HepG2 (cell line): ENCODE data around the gene CRADD. TPM values are rescaled to one million over a fixed set of nuclear protein-coding genes. Genes with fewer than 3 reads are reported as not detected.
A peak's percentile ranks its signal among the peaks of the same experiment; 100 is the strongest.

Experiments
- ATF5 ChIP-seq: sonication (generic); formaldehyde crosslinking; IDR thresholded peaks from 2 replicates; pipeline ENCODE4 v1.4.0; 2020; ENCODE audit warnings: mild to moderate bottlenecking, low read depth, missing genetic modification reagents
- ATRX ChIP-seq: sonication (generic); formaldehyde crosslinking; IDR thresholded peaks from 2 replicates; pipeline ENCODE4 v1.4.0; 2020; ENCODE audit warnings: missing genetic modification reagents, borderline replicate concordance
- E2F1 ChIP-seq: sonication (generic); formaldehyde crosslinking; IDR thresholded peaks from 2 replicates; pipeline ENCODE4 v1.5.0; 2020; ENCODE audit warnings: missing genetic modification reagents
- ETV5 ChIP-seq: IDR thresholded peaks from 2 replicates; pipeline ENCODE4 v1.6.1; 2018; ENCODE audit warnings: missing biosample characterization, missing genetic modification reagents, inconsistent platforms, borderline replicate concordance
- GTF3A ChIP-seq: sonication (generic); formaldehyde crosslinking; conservative IDR thresholded peaks from 2 replicates; pipeline ENCODE4 v1.4.0; 2020; ENCODE audit warnings: mild to moderate bottlenecking, missing genetic modification reagents
- HDAC6 ChIP-seq: fragments of 200-600 bp; sonication (generic); IDR thresholded peaks from 2 replicates; pipeline ENCODE4 v1.7.0; 2017; ENCODE audit warnings: mild to moderate bottlenecking, antibody characterized with exemption, low read length, low read depth
- HINFP ChIP-seq: sonication (generic); formaldehyde crosslinking; IDR thresholded peaks from 2 replicates; pipeline ENCODE4 v1.4.0; 2020; ENCODE audit warnings: low read depth, mild to moderate bottlenecking, missing genetic modification reagents
- RERE ChIP-seq: IDR thresholded peaks from 2 replicates; pipeline ENCODE4 v1.6.1; 2016; ENCODE audit warnings: low read depth, missing genetic modification reagents, missing compliant biosample characterization
- TFAP4 ChIP-seq: sonication (generic); IDR thresholded peaks from 2 replicates; pipeline ENCODE4 v1.6.1; 2016; ENCODE audit warnings: low read depth, borderline replicate concordance
- TOPORS ChIP-seq: sonication (generic); formaldehyde crosslinking; IDR thresholded peaks from 2 replicates; pipeline ENCODE4 v1.8.0; 2023; ENCODE audit warnings: mild to moderate bottlenecking, missing genetic modification reagents
- XBP1 ChIP-seq: sonication (generic); formaldehyde crosslinking; IDR thresholded peaks from 2 replicates; pipeline ENCODE4 v1.5.0; 2020; ENCODE audit warnings: missing genetic modification reagents
- ZGPAT ChIP-seq: IDR thresholded peaks from 2 replicates; pipeline ENCODE4 v1.6.1; 2016; ENCODE audit warnings: mild to moderate bottlenecking
- ZNF33A ChIP-seq: sonication (generic); formaldehyde crosslinking; IDR thresholded peaks from 2 replicates; pipeline ENCODE4 v1.5.1; 2020; ENCODE audit warnings: missing genetic modification reagents, mild to moderate bottlenecking, moderate library complexity, borderline replicate concordance
- ZNF530 ChIP-seq: sonication (generic); formaldehyde crosslinking; IDR thresholded peaks from 2 replicates; pipeline ENCODE4 v1.5.0; 2020; ENCODE audit warnings: low read depth, mild to moderate bottlenecking, missing genetic modification reagents
- ZNF605 ChIP-seq: sonication (generic); formaldehyde crosslinking; IDR thresholded peaks from 2 replicates; pipeline ENCODE4 v1.8.0; 2022; ENCODE audit warnings: mild to moderate bottlenecking, missing genetic modification reagents
- polyA plus RNA-seq, 8 experiments: library from polyadenylated mRNA; depleted of rRNA in 3 of 8; stranded (reverse) in 7 of 8; unstranded in 1 of 8; fragments of >200 nt; fragmentation: Illumina TruSeq in 4 of 8; extraction: Trizol in 4 of 8; gene quantifications; 2 replicates each; pipeline versions ENCODE4 v1.2.1 to v1.2.3, GENCODE V29; 2011 to 2016; ENCODE audit warnings: low read depth in 4 of 8, missing spikeins in 1 of 8, mixed read lengths in 1 of 8; ENCODE audit not compliant: insufficient read depth in 1 of 8
- total RNA-seq, 5 experiments: library from RNA; depleted of rRNA; stranded (reverse); fragments of >200 nt; fragmentation: Illumina TruSeq; extraction: Trizol; gene quantifications; 2 replicates each; pipeline ENCODE4 v1.2.3, GENCODE V29; 2016; ENCODE audit warnings: low read depth in 1 of 5

Gene CRADD
- total and polyA plus RNA-seq, 2 of the 13 experiments (the other 11 are each of a cell fraction or from before 2014, with no cell fraction given): 12.4 to 18.8 TPM

- TF ChIP-seq ZGPAT (CRISPR knock-in tag) (peak; percentile 88), TFAP4 (no peak; the same call in 1 of the 2 replicates), ZNF605 (CRISPR knock-in tag) (peak; percentile 98), ATRX (no peak), TOPORS (CRISPR knock-in tag) (no peak), ETV5 (CRISPR knock-in tag) (peak; percentile 97), ATF5 (CRISPR knock-in tag) (no peak), GTF3A (peak; percentile 76; the same call in 1 of the 2 replicates), ZNF33A (CRISPR knock-in tag) (peak; percentile 93; the same call in 1 of the 2 replicates), RERE (CRISPR knock-in tag) (no peak), XBP1 (CRISPR knock-in tag) (0 out of 2 replicates have a peak, but pooled peaks have one; percentile 33), ZNF530 (CRISPR knock-in tag) (no peak), HINFP (CRISPR knock-in tag) (peak; percentile 98), HDAC6 (no peak), E2F1 (CRISPR knock-in tag) (0 out of 2 replicates have a peak, but pooled peaks have one; percentile 84)
These were observed at the start of gene CRADD (continued) for GRCh38 chr12:93677195-93678064.
